Chondrocyte (in vitro differentiated cells): Measurements from ENCODE around the gene PRKCA. TPM values are rescaled to one million over a fixed set of nuclear protein-coding genes. Genes with fewer than 3 reads are reported as not detected.
"Not testable (repeated sequence)": the region's sequence is repeated elsewhere in the genome, so short reads cannot be mapped to it uniquely, and the experiment has no call there.

Source experiments
- DNase-seq: peaks from one replicate; pipeline ENCODE4 v3.0.0; 2021; ENCODE audit warnings: mixed read lengths, low spot score
- H3K27ac Mint-ChIP-seq: one replicate; pipeline ENCODE4 v1.8.0; 2021; ENCODE audit warnings: mild to moderate bottlenecking, moderate library complexity, mixed read lengths; ENCODE audit not compliant: unreplicated experiment
- H3K27me3 Mint-ChIP-seq: 2 replicates; pipeline ENCODE4 v1.8.0; 2021; ENCODE audit warnings: low read depth, mixed read lengths
- H3K36me3 Mint-ChIP-seq: 2 replicates; pipeline ENCODE4 v1.8.0; 2021; ENCODE audit warnings: low read depth, mixed read lengths
- H3K4me1 Mint-ChIP-seq: 2 replicates; pipeline ENCODE4 v1.8.0; 2021; ENCODE audit warnings: low read depth, mild to moderate bottlenecking, mixed read lengths
- H3K4me3 Mint-ChIP-seq: one replicate; pipeline ENCODE4 v1.8.0; 2021; ENCODE audit warnings: mild to moderate bottlenecking, moderate library complexity, mixed read lengths; ENCODE audit not compliant: unreplicated experiment
- H3K9me3 Mint-ChIP-seq: 2 replicates; pipeline ENCODE4 v1.8.0; 2021; ENCODE audit warnings: low read depth, mixed read lengths
- total RNA-seq: library from RNA; stranded (reverse); gene quantifications from 3 replicates; pipeline ENCODE4 v1.2.1, GENCODE V29; 2021
- TF ChIP-seq, protein P1 (sequence below): fragments of 200-600 bp; sonication (generic); IDR thresholded peaks from 2 replicates; pipeline ENCODE4 v1.5.0; 2021; ENCODE audit warnings: antibody characterized with exemption, mild to moderate bottlenecking, moderate library complexity

The PRKCA gene
- total RNA-seq, 1 donor from 2014 or later: 51.5 TPM

DNA sequence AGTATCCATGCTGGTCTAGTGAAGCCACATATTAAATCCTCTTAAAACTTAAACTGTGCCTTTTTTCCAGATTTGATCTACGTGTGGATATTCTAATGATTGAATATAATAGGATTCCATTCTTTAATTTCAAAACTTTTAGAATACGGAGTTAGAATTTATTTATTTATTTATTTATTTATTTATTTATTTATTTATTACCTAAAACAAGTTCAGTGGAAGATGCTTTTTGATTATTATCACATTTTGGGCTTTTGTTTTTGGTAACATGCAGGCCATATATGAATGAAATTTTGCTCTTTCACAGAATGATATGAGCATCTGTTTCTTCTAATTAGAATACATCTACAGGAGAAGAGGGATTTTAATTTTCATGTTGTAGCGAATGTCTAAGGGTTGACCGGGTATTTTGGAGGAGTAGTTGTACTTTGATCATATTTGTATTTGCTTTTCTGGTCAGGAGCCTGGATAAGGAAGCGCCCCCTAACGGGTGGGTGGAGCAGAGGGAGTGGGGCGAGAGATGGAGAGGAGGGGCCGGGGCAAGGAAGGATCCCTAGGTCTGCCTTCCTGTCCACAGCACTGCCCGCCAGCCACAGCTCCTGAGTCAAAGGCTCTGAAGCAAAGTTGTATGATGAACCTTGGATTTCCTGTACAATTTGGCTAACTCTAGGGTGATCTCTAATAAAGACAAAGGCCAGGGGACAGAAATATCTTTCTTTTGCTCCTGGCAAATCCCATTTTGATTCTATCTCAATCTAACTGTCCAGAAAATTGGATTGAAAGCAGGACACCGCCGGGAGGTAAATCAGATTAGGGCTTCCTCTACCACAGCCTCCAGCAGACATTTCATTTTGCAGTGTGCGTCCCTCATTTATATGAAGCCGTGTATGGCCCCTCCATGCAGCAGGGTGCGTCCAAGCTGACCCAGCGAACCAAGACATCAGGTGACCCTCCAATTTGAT lies 149.1 kb downstream of the PRKCA start:
- H3K27me3 Mint-ChIP-seq: no peaks in the 10 kb centered on the region
- peaks cover 20% of the 10 kb centered on the region for H3K4me1 Mint-ChIP-seq
- no peak overlapping the region for H3K27ac Mint-ChIP-seq
- H3K36me3 Mint-ChIP-seq: peaks cover 4% of the 10 kb centered on the region
- H3K4me3 Mint-ChIP-seq: no peak overlapping the region
- no peak for DNase-seq
- H3K9me3 Mint-ChIP-seq: peaks cover 5% of the 10 kb centered on the region
- TF ChIP-seq, protein P1, sequence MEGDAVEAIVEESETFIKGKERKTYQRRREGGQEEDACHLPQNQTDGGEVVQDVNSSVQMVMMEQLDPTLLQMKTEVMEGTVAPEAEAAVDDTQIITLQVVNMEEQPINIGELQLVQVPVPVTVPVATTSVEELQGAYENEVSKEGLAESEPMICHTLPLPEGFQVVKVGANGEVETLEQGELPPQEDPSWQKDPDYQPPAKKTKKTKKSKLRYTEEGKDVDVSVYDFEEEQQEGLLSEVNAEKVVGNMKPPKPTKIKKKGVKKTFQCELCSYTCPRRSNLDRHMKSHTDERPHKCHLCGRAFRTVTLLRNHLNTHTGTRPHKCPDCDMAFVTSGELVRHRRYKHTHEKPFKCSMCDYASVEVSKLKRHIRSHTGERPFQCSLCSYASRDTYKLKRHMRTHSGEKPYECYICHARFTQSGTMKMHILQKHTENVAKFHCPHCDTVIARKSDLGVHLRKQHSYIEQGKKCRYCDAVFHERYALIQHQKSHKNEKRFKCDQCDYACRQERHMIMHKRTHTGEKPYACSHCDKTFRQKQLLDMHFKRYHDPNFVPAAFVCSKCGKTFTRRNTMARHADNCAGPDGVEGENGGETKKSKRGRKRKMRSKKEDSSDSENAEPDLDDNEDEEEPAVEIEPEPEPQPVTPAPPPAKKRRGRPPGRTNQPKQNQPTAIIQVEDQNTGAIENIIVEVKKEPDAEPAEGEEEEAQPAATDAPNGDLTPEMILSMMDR: peak; percentile 21

DNA sequence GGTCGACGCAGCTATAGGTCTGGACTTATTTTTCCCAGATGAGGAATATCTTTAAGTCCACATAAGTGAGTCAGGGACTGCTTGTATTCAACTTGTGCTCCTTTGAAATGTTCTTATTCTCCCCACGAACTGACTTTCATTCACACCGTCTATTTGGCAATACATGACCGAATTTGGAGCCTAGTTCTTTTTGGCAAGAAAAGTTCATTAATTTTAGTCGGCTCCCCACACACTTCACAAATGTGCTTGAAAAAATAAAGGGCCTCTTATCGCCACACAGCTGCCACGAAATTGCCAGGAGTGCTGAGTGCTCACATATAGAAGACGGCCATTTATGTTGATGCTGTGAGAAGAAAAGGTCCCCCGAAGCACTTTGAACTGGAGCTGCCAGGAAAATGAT lies 152.6 kb downstream of the PRKCA start:
- H3K9me3 Mint-ChIP-seq: no peaks in the 10 kb centered on the region
- peaks cover 4% of the 10 kb centered on the region for H3K36me3 Mint-ChIP-seq
- DNase-seq: no peak
- H3K27me3 Mint-ChIP-seq: no peaks in the 10 kb centered on the region
- no peak overlapping the region for H3K4me3 Mint-ChIP-seq
- H3K4me1 Mint-ChIP-seq: peaks cover 23% of the 10 kb centered on the region
- no peak overlapping the region for H3K27ac Mint-ChIP-seq
- TF ChIP-seq, protein P1: no peak

DNA sequence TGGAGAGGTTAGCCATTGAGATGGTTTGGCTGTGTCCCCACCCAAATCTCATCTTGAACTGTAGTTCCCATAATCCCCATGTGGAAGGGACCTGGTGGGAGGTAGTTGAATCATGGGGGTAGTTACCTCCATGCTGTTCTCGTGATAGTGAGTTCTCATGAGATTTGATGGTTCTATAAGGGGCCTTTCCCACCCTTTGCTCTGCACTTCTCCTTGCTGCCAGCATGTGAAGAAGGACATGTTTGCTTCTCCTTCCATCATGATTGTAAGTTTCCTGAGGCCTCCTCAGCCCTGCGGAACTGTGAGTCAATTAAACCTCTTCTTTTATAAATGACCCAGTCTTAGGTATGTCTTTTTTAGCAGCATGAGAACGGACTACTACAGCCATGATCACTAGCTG lies 155.1 kb downstream of the PRKCA start:
- not testable (repeated sequence) for H3K9me3 Mint-ChIP-seq, DNase-seq, H3K4me3 Mint-ChIP-seq, H3K36me3 Mint-ChIP-seq, H3K27ac Mint-ChIP-seq, H3K27me3 Mint-ChIP-seq
- peaks cover 39% of the 10 kb centered on the region for H3K4me1 Mint-ChIP-seq

DNA sequence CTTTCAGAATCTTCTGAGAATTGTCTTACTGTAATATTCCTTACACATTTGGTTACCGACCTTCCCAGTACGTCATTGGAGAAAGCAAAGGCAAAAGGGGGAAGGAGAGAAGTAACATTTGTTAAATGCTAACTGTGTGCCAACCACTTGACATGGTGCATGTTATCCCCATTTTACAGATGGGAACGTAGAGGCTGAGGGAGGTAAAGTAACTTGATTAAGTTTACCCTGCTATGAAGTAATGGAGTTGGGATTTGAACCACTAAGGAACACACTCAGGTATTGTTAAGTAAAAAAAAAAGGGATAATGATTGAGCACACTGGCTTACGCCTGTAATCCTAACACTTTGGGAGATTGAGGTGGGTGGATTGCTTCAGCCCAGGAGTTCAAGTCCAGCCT lies 156.4 kb downstream of the PRKCA start:
- no peaks in the 10 kb centered on the region for H3K27me3 Mint-ChIP-seq
- TF ChIP-seq, protein P1: no peak
- H3K4me3 Mint-ChIP-seq: no peak overlapping the region
- peak overlapping the region; percentile 95 for H3K27ac Mint-ChIP-seq
- peaks cover 4% of the 10 kb centered on the region for H3K36me3 Mint-ChIP-seq
- no peaks in the 10 kb centered on the region for H3K9me3 Mint-ChIP-seq
- no peak for DNase-seq
- H3K4me1 Mint-ChIP-seq: peaks cover 51% of the 10 kb centered on the region

- DNase-seq: no peak
- H3K4me1 Mint-ChIP-seq: peaks cover 54% of the 10 kb centered on the region
- peaks cover 4% of the 10 kb centered on the region for H3K36me3 Mint-ChIP-seq
- no peaks in the 10 kb centered on the region for H3K9me3 Mint-ChIP-seq
- TF ChIP-seq, protein P1: no peak
- H3K27ac Mint-ChIP-seq: peak overlapping the region; percentile 95
- no peaks in the 10 kb centered on the region for H3K27me3 Mint-ChIP-seq
- peak overlapping the region; percentile 31 for H3K4me3 Mint-ChIP-seq
Observed at GRCh38 chr17:66459811-66460270, 157.4 kb downstream of the PRKCA start.
